ENCODE results near the gene CUL7. TPM values are rescaled to one million over a fixed set of nuclear protein-coding genes. Genes with fewer than 3 reads are reported as not detected.
"Not testable (repeated sequence)": the region's sequence is repeated elsewhere in the genome, so short reads cannot be mapped to it uniquely, and the experiment has no call there.

CUL7 gene
- total and polyA plus RNA-seq, 8 donors, result 22.0 to 54.3 (median 42.7) TPM

GRCh38 chr6:43086022-43086658, 32.5 kb upstream of the CUL7 start:
- intact Hi-C loops (cut with DNase I), result no loop called here
- H3K4me1 ChIP-seq, result peaks cover 4 to 26% of the 10 kb centered on the region in 2 donors
- ATAC-seq, result no peak

GRCh38 chr6:43082806-43083655, 29.4 kb upstream of the CUL7 start:
- ATAC-seq, result no peak
- Histone ChIP-seq H3K9me3 (no peaks in the 10 kb centered on the region), H3K4me3 (no peak overlapping the region), H3K27ac (peak overlapping the region in 1 of 2 donors; percentile 13), H3K36me3 (no peaks in the 10 kb centered on the region), H3K27me3 (peaks cover 0 to 2% of the 10 kb centered on the region in 2 donors), H3K4me1 (peaks cover 0 to 9% of the 10 kb centered on the region in 2 donors)
- peak in 1 of 4 donors; percentile 79 for DNase-seq
- no peak for TF ChIP-seq CTCF (IDR thresholded peaks at IDR 0.05)
- intact Hi-C loops (cut with DNase I), result no loop called here

More at GRCh38 chr6:43086022-43086658, 32.5 kb upstream of the CUL7 start:
- Histone ChIP-seq H3K27ac (no peak overlapping the region), H3K4me3 (no peak overlapping the region), H3K9me3 (no peaks in the 10 kb centered on the region), H3K27me3 (no peaks in the 10 kb centered on the region), H3K36me3 (no peaks in the 10 kb centered on the region)
- DNase-seq, result no peak
- no peak for TF ChIP-seq CTCF (IDR thresholded peaks at IDR 0.05)

DNA sequence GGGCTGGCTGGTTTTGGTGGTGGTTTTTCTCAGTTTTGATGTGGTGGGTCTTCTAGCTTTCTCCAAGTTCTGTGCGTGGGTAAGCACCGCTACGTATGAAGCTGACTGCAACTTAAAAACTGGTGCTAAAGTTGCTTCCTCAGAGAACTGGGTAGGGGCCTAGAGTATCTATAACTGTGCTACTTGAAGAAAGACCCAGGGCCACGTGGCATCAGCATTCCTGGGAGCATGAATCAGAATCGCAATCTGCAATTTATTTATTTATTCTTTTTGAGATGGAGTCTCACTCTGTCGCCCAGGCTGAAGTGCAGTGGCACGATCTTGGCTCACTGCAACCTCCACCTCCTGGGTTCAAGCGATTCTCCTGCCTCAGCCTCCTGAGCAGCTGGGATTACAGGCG, 28.3 kb upstream of the CUL7 start:
- H3K27ac ChIP-seq; intact Hi-C loops (cut with DNase I); H3K36me3 ChIP-seq; H3K9me3 ChIP-seq; H3K4me1 ChIP-seq; H3K4me3 ChIP-seq; DNase-seq: not testable (repeated sequence)
- H3K27me3 ChIP-seq, result peaks cover 0 to 13% of the 10 kb centered on the region in 2 donors
- peak; percentile 16 for ATAC-seq

DNA sequence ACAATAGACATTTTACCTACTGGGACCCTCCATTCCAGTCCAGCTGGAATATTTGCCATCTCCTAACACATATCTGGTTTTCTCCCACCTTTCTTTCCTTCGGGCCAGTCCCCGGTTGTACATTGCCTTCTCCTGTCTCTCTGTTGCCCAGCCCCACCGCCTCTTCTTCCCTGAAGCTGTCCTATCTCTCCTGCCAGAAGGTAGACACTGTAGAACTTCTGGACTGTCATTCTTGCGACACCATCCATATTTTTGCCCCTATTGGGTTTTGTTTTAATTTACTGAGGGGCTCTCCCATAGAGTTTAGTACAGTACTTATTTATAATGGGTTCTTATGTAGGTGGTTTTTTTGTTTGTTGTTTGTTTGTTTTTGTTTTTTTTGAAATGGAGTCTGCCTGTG, 27.4 kb upstream of the CUL7 start:
- TF ChIP-seq CTCF (IDR thresholded peaks at IDR 0.05), result no peak
- Histone ChIP-seq H3K4me1 (peaks cover 9 to 12% of the 10 kb centered on the region in 2 donors), H3K9me3 (no peaks in the 10 kb centered on the region), H3K4me3 (no peak overlapping the region), H3K27ac (no peak overlapping the region), H3K27me3 (peaks cover 0 to 22% of the 10 kb centered on the region in 2 donors), H3K36me3 (no peaks in the 10 kb centered on the region)
- no peak for DNase-seq
- ATAC-seq, result no peak
- intact Hi-C loops (cut with DNase I), result no loop called here

- Histone ChIP-seq H3K27me3 (peaks cover 0 to 31% of the 10 kb centered on the region in 2 donors), H3K4me3 (no peak overlapping the region), H3K36me3 (peaks cover 0 to 2% of the 10 kb centered on the region in 2 donors), H3K4me1 (peaks cover 12 to 19% of the 10 kb centered on the region in 2 donors), H3K9me3 (no peaks in the 10 kb centered on the region), H3K27ac (no peak overlapping the region)
- DNase-seq (no peak), ATAC-seq (no peak)
- TF ChIP-seq CTCF (IDR thresholded peaks at IDR 0.05), result no peak
- intact Hi-C loops (cut with DNase I), result loop anchor here in 1 of 2 donors (10.0 kb wide), 1 partner anchor 46 kb away; no protein-coding TSS in a partner anchor
These were observed 25.0 kb upstream of the CUL7 start for GRCh38 chr6:43078691-43079090.
